MM.1S (cell line): ENCODE data around the gene ANO2.

ENCODE experiments used
- DNase-seq: peaks from one replicate; pipeline ENCODE4 v3.0.0-alpha.2; 2015
- H2AFZ ChIP-seq: fragments of 300-600 bp; sonication (generic); 2 replicates; pipeline ENCODE4 v1.6.0; 2016; ENCODE audit warnings: antibody characterized with exemption, low read length
- H3F3A ChIP-seq: fragments of 300-600 bp; sonication (generic); 2 replicates; pipeline ENCODE4 v1.6.1; 2016; ENCODE audit warnings: mild to moderate bottlenecking, antibody characterized with exemption, low read length, moderate library complexity, mixed read lengths; ENCODE audit not compliant: insufficient read depth
- H3K27ac ChIP-seq: fragments of 300-600 bp; sonication (generic); 2 replicates; pipeline ENCODE4 v1.5.1; 2016; ENCODE audit warnings: mild to moderate bottlenecking, low read length
- H3K27me3 ChIP-seq: fragments of 300-600 bp; sonication (generic); replicated peaks from 2 replicates; pipeline ENCODE4 v1.6.0; 2016; ENCODE audit warnings: low read length; ENCODE audit not compliant: insufficient read depth
- H3K36me3 ChIP-seq: fragments of 300-600 bp; sonication (generic); replicated peaks from 2 replicates; pipeline ENCODE4 v1.6.1; 2016; ENCODE audit warnings: mild to moderate bottlenecking, low read length, mixed read lengths; ENCODE audit not compliant: insufficient read depth
- H3K4me1 ChIP-seq: fragments of 300-600 bp; sonication (generic); 2 replicates; pipeline ENCODE4 v1.6.1; 2016; ENCODE audit warnings: low read length, mixed read lengths
- H3K4me2 ChIP-seq: fragments of 300-600 bp; sonication (generic); 2 replicates; pipeline ENCODE4 v1.6.0; 2016; ENCODE audit warnings: low read depth, low read length
- H3K4me3 ChIP-seq: fragments of 300-600 bp; sonication (generic); 2 replicates; pipeline ENCODE4 v1.5.1; 2016; ENCODE audit warnings: low read length, mixed read lengths
- H3K79me2 ChIP-seq: fragments of 300-600 bp; sonication (generic); 2 replicates; pipeline ENCODE4 v1.6.1; 2016; ENCODE audit warnings: mixed run types, low read length, mixed read lengths
- H3K9ac ChIP-seq: fragments of 300-600 bp; sonication (generic); 2 replicates; pipeline ENCODE4 v1.6.1; 2016; ENCODE audit warnings: low read length, mixed read lengths
- H3K9me2 ChIP-seq: fragments of 300-600 bp; sonication (generic); replicated peaks from 2 replicates; pipeline ENCODE4 v1.6.1; 2016; ENCODE audit warnings: mild to moderate bottlenecking, low read length, mixed read lengths; ENCODE audit not compliant: insufficient read depth
- H3K9me3 ChIP-seq: fragments of 300-600 bp; sonication (generic); replicated peaks from 2 replicates; pipeline ENCODE4 v1.6.1; 2016; ENCODE audit warnings: mild to moderate bottlenecking, low read length, mixed read lengths; ENCODE audit not compliant: insufficient read depth
- H4K20me1 ChIP-seq: fragments of 300-600 bp; sonication (generic); 2 replicates; pipeline ENCODE4 v1.6.1; 2016; ENCODE audit warnings: mild to moderate bottlenecking, low read length, moderate library complexity, mixed read lengths; ENCODE audit not compliant: insufficient read depth
- EZH2 ChIP-seq: fragments of 300-600 bp; sonication (generic); optimal IDR thresholded peaks from 2 replicates; pipeline ENCODE3; 2017; ENCODE audit warnings: low read depth, mild to moderate bottlenecking, antibody characterized with exemption, low read length, mixed read lengths
- EZH2phosphoT487 ChIP-seq: fragments of 300-600 bp; sonication (generic); IDR thresholded peaks from 2 replicates; pipeline ENCODE4 v1.6.1; 2018; ENCODE audit warnings: antibody characterized with exemption, low read length
- TF ChIP-seq, protein P1 (sequence below): fragments of 300-600 bp; sonication (generic); IDR thresholded peaks from 2 replicates; pipeline ENCODE4 v1.5.1; 2016; ENCODE audit warnings: antibody characterized with exemption, low read length, mixed read lengths

The ANO2 gene

DNA sequence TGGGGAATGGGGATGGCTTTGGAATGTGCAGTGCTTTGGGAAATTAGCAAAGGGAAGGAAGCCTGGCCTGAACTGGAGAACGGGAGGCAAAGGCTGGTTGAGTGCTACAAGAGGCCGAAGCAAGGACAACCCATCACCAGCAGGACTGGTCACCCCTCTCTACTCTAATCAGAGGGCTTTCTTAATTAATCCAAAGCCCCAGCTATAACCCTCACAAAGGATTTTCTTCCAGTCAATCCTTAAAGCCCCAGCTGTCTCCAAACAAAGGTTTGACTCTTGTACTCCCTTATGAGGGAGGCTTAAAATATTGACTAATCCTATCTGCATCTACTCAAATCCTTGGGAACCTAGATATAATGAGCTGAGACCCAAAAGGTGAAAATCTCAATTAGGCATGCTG lies 256.8 kb downstream of the ANO2 start:
- Histone ChIP-seq H3K9me2 (no peaks in the 10 kb centered on the region), H2AFZ (no peak overlapping the region), H3K27ac (no peak overlapping the region), H4K20me1 (no peaks in the 10 kb centered on the region), H3K27me3 (no peaks in the 10 kb centered on the region), H3K4me2 (no peak overlapping the region), H3K4me3 (no peak overlapping the region), H3F3A (no peaks in the 10 kb centered on the region), H3K79me2 (no peaks in the 10 kb centered on the region), H3K4me1 (no peaks in the 10 kb centered on the region), H3K9ac (no peak overlapping the region), H3K9me3 (no peaks in the 10 kb centered on the region), H3K36me3 (no peaks in the 10 kb centered on the region)
- TF ChIP-seq, protein P1, sequence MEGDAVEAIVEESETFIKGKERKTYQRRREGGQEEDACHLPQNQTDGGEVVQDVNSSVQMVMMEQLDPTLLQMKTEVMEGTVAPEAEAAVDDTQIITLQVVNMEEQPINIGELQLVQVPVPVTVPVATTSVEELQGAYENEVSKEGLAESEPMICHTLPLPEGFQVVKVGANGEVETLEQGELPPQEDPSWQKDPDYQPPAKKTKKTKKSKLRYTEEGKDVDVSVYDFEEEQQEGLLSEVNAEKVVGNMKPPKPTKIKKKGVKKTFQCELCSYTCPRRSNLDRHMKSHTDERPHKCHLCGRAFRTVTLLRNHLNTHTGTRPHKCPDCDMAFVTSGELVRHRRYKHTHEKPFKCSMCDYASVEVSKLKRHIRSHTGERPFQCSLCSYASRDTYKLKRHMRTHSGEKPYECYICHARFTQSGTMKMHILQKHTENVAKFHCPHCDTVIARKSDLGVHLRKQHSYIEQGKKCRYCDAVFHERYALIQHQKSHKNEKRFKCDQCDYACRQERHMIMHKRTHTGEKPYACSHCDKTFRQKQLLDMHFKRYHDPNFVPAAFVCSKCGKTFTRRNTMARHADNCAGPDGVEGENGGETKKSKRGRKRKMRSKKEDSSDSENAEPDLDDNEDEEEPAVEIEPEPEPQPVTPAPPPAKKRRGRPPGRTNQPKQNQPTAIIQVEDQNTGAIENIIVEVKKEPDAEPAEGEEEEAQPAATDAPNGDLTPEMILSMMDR: no peak
- TF ChIP-seq EZH2: no peak
- no peak for TF ChIP-seq EZH2phosphoT487
- DNase-seq: no peak

DNA sequence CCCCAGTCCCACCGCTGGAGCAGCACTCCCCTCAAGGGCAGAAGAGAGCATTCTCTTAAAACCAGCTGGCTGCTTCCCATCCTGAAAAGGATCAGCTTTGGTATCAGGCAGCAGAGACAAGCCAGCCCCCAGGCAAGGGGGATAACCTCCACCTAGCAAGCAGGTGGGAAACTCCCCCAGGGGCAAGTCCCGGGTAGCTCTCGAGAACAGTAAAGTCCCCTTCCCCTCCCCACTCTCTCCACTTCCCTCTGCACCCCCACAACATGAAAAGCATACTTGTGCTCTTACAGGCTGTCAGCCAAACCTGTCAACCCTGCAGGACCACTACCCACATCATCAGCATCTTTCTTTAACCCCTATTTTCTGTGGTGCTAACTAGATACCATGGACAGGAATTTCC lies 259.1 kb downstream of the ANO2 start:
- Histone ChIP-seq H3K9me2 (no peaks in the 10 kb centered on the region), H3K27me3 (no peaks in the 10 kb centered on the region), H3F3A (no peaks in the 10 kb centered on the region), H4K20me1 (no peaks in the 10 kb centered on the region), H2AFZ (no peak overlapping the region), H3K4me2 (no peak overlapping the region), H3K9ac (no peak overlapping the region), H3K4me3 (no peak overlapping the region), H3K4me1 (no peaks in the 10 kb centered on the region), H3K9me3 (no peaks in the 10 kb centered on the region), H3K36me3 (no peaks in the 10 kb centered on the region), H3K79me2 (no peaks in the 10 kb centered on the region), H3K27ac (no peak overlapping the region)
- no peak for DNase-seq
- no peak for TF ChIP-seq EZH2phosphoT487

DNA sequence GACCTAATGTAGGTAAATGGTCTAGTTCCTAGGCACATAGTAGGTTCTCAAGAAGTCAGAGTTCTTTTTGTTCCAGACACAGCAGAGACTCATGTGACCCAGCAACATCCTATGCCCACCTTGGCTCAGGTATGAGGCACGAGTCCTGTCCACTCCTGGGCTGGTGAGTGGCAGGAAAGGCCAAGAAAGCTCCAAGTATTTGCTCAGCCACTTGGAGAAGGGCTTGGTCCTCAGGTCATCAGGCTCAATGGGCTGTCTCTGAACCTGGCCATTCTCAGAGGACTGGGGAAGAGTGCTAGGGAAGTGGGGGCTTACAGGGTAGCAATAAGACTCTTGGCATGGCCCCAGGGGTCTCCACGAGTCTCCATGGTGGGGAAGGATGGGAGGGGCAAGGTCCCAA lies 260.1 kb downstream of the ANO2 start:
- Histone ChIP-seq H3K27me3 (no peaks in the 10 kb centered on the region), H3K4me2 (no peak overlapping the region), H3K4me3 (no peak overlapping the region), H3K9me2 (no peaks in the 10 kb centered on the region), H3F3A (no peaks in the 10 kb centered on the region), H3K4me1 (no peaks in the 10 kb centered on the region), H3K36me3 (no peaks in the 10 kb centered on the region), H3K9ac (no peak overlapping the region), H2AFZ (no peak overlapping the region), H3K79me2 (no peaks in the 10 kb centered on the region), H3K27ac (no peak overlapping the region), H3K9me3 (no peaks in the 10 kb centered on the region), H4K20me1 (no peaks in the 10 kb centered on the region)
- TF ChIP-seq EZH2 (no peak), EZH2phosphoT487 (no peak)
- TF ChIP-seq, protein P1: no peak
- DNase-seq: no peak

DNA sequence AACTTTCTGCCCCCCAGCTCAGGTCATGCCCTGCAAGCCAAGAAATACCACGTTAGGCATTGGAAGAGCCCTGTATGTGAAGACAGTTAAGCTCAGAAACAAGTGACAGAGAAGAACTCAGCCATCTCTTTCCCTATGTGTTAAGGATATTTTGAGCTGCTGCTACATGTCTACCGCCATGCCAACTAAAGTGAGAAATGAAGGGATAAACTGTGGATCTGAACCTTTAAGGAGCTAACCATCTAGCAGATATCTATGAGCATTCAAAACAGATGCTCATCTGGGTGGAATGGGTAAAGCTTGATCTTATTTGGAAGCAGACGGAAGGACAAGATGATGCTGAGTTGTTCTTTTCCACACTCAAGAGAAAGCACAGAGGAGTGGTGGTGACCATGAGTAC lies 262.5 kb downstream of the ANO2 start:
- Histone ChIP-seq H3K9ac (no peak overlapping the region), H3F3A (no peaks in the 10 kb centered on the region), H3K4me3 (no peak overlapping the region), H4K20me1 (no peaks in the 10 kb centered on the region), H3K4me1 (no peaks in the 10 kb centered on the region), H3K9me2 (no peaks in the 10 kb centered on the region), H3K4me2 (no peak overlapping the region), H2AFZ (no peak overlapping the region), H3K36me3 (no peaks in the 10 kb centered on the region), H3K9me3 (no peaks in the 10 kb centered on the region), H3K79me2 (no peaks in the 10 kb centered on the region), H3K27me3 (no peaks in the 10 kb centered on the region), H3K27ac (no peak overlapping the region)
- DNase-seq: no peak
- TF ChIP-seq EZH2: no peak
- TF ChIP-seq, protein P1: no peak
